Kidney (tissue), 14 donors: ENCODE data around the gene DCTN2. TPM values are rescaled to one million over a fixed set of nuclear protein-coding genes. Genes with fewer than 3 reads are reported as not detected.
"Not testable (repeated sequence)": the region's sequence is repeated elsewhere in the genome, so short reads cannot be mapped to it uniquely, and the experiment has no call there.

Experiments
- DNase-seq, 5 donors: peaks; one replicate each; pipeline ENCODE4 v3.0.0-alpha.2; 2013 to 2020
- FAIRE-seq: peaks from 2 replicates; lab custom pipeline; 2012; peaks lifted over from hg19 to GRCh38; lab: Jason Lieb, UNC
- H3K27ac ChIP-seq, 2 donors: one replicate each; pipeline ENCODE4 v1.7.0; 2013; ENCODE audit warnings: low read depth in 2 of 2, low read length in 2 of 2, inconsistent platforms in 1 of 2
- H3K27me3 ChIP-seq: one replicate; pipeline ENCODE4 v1.7.1; 2013; ENCODE audit warnings: low read length, inconsistent platforms; ENCODE audit not compliant: control insufficient read depth, insufficient read depth
- H3K36me3 ChIP-seq, 3 donors: one replicate each; pipeline versions ENCODE4 v1.7.0 to v1.7.1; 2013; ENCODE audit warnings: low read length in 3 of 3, control low read depth in 1 of 3, inconsistent platforms in 1 of 3; ENCODE audit not compliant: insufficient read depth in 3 of 3, control insufficient read depth in 2 of 3
- H3K4me1 ChIP-seq, 3 donors: one replicate each; pipeline versions ENCODE4 v1.7.0 to v1.7.1; 2013; ENCODE audit warnings: low read length in 3 of 3, inconsistent platforms in 1 of 3, low read depth in 1 of 3; ENCODE audit not compliant: control insufficient read depth in 2 of 3, insufficient read depth in 2 of 3
- H3K4me3 ChIP-seq, 3 donors: one replicate each; pipeline versions ENCODE4 v1.7.0 to v1.8.1; 2013; ENCODE audit warnings: low read length in 3 of 3, control low read depth in 1 of 3, inconsistent platforms in 1 of 3
- H3K9ac ChIP-seq, 3 donors: one replicate each; pipeline versions ENCODE4 v1.7.0 to v1.7.1; 2013; ENCODE audit warnings: low read length in 3 of 3, control low read depth in 1 of 3, inconsistent platforms in 1 of 3
- H3K9me3 ChIP-seq, 3 donors: one replicate each; pipeline versions ENCODE4 v1.7.0 to v1.7.1; 2013; ENCODE audit warnings: low read length in 3 of 3, control low read depth in 1 of 3, inconsistent platforms in 1 of 3; ENCODE audit not compliant: control insufficient read depth in 2 of 3, insufficient read depth in 1 of 3
- CTCF ChIP-seq: IDR thresholded peaks from 3 replicates; pipeline ENCODE4 v1.5.1; 2012; ENCODE audit warnings: mild to moderate bottlenecking, moderate library complexity, borderline replicate concordance; ENCODE audit not compliant: insufficient read depth; ENCODE audit errors: extremely low read depth
- intact Hi-C: fragments of 100-400 bp; cut with DNase I; formaldehyde crosslinking; loops from one replicate; pipeline ENCODE4 v1.11.1; 2022
- polyA plus RNA-seq: library from polyadenylated mRNA; stranded (reverse); fragments of 350-450 nt; fragmentation: Illumina TruSeq; extraction: RNeasy Lipid Tissue Mini Kit (QIAGEN cat#74804); gene quantifications from one replicate; pipeline ENCODE4 v1.2.3, GENCODE V29; 2014; ENCODE audit warnings: low read depth, low replicate concordance; ENCODE audit not compliant: insufficient read depth
- total RNA-seq: library from RNA; stranded (reverse); fragmentation: NEBNext Ultra II Directional; extraction: Animal tissue kit (Norgen Biotek cat#: 25700); gene quantifications from one replicate; pipeline ENCODE4 v1.2.1, GENCODE V29; 2021
- donor health status: control.
- donor health status: control.
- donor health status: control.
- donor health status: control.
- donor health status: control.
- donor health status: DM: yes; HTN: yes; CAD: no.
- donor health status: Normal renal cell carcinoma (clear cell type).

DCTN2 gene
- total and polyA plus RNA-seq, 2 donors from 2014 or later = 110 to 133 TPM

- FAIRE-seq = no peak
- no peaks in the 10 kb centered on the region for H3K9me3 ChIP-seq
- H3K36me3 ChIP-seq = peaks cover 17 to 43% (median 32%) of the 10 kb centered on the region in 3 donors
- DNase-seq = no peak
- no peaks in the 10 kb centered on the region for H3K27me3 ChIP-seq
- no peak for TF ChIP-seq CTCF
- H3K9ac ChIP-seq = no peak overlapping the region
- intact Hi-C loops = no loop called here
- no peak overlapping the region for H3K4me3 ChIP-seq
- H3K27ac ChIP-seq = no peak overlapping the region
- no peaks in the 10 kb centered on the region for H3K4me1 ChIP-seq
These were observed 35.8 kb downstream of the DCTN2 start for GRCh38 chr12:57511161-57511560.

GRCh38 chr12:57507796-57508195 lies 39.2 kb downstream of the DCTN2 start:
- intact Hi-C loops, H3K27me3 ChIP-seq, H3K4me3 ChIP-seq, H3K9me3 ChIP-seq, FAIRE-seq, H3K9ac ChIP-seq, H3K27ac ChIP-seq, H3K4me1 ChIP-seq, DNase-seq: not testable (repeated sequence)
- H3K36me3 ChIP-seq = peaks cover 10 to 34% (median 16%) of the 10 kb centered on the region in 3 donors

GRCh38 chr12:57506541-57506940 lies 40.5 kb downstream of the DCTN2 start:
- H3K27ac ChIP-seq, DNase-seq, H3K9ac ChIP-seq, intact Hi-C loops, H3K27me3 ChIP-seq, H3K4me1 ChIP-seq, FAIRE-seq, H3K4me3 ChIP-seq, H3K9me3 ChIP-seq: not testable (repeated sequence)
- peaks cover 6 to 27% (median 9%) of the 10 kb centered on the region in 3 donors for H3K36me3 ChIP-seq

- H3K9me3 ChIP-seq, intact Hi-C loops, H3K4me1 ChIP-seq, DNase-seq, FAIRE-seq, H3K27ac ChIP-seq, H3K4me3 ChIP-seq, H3K27me3 ChIP-seq, H3K9ac ChIP-seq: not testable (repeated sequence)
- H3K36me3 ChIP-seq = peaks cover 9 to 55% (median 27%) of the 10 kb centered on the region in 3 donors
These were observed 44.6 kb downstream of the DCTN2 start for GRCh38 chr12:57502311-57502969.

- H3K4me3 ChIP-seq = no peak overlapping the region
- DNase-seq (no peak), FAIRE-seq (no peak)
- H3K4me1 ChIP-seq = no peaks in the 10 kb centered on the region
- no peaks in the 10 kb centered on the region for H3K9me3 ChIP-seq
- H3K27me3 ChIP-seq = no peaks in the 10 kb centered on the region
- H3K27ac ChIP-seq = no peak overlapping the region
- intact Hi-C loops = no loop called here
- peaks cover 4 to 47% (median 26%) of the 10 kb centered on the region in 3 donors for H3K36me3 ChIP-seq
- no peak overlapping the region for H3K9ac ChIP-seq
- TF ChIP-seq CTCF = no peak
These were observed 46.8 kb downstream of the DCTN2 start for GRCh38 chr12:57500213-57500612.
